ENCODE data around the gene CREB5.

Gene CREB5

GRCh38 chr7:28623863-28624262 is 211.5 kb downstream of the CREB5 start:
- H4K8ac ChIP-seq (ENCODE audit: low read length), result no peak overlapping the region
- H3K36me3 ChIP-seq (ENCODE audit: control insufficient read depth in 1 of 2, insufficient read depth in 2 of 2, low read depth in 1 of 2, low read length in 2 of 2), result no peaks in the 10 kb centered on the region
- H3K23ac ChIP-seq (ENCODE audit: low read length in 2 of 2), result no peak overlapping the region
- H3K4me1 ChIP-seq (ENCODE audit: control insufficient read depth, insufficient read depth, low read depth, low read length), result peaks cover 3% of the 10 kb centered on the region
- H4K91ac ChIP-seq (ENCODE audit: low read length), result no peak overlapping the region
- H2BK12ac ChIP-seq (ENCODE audit: low read length in 2 of 2), result no peak overlapping the region
- DNase-seq, result no peak
- no peak overlapping the region for H2BK5ac ChIP-seq (ENCODE audit: low read depth, low read length, poor library complexity, severe bottlenecking)
- no peaks in the 10 kb centered on the region for H3K27me3 ChIP-seq (ENCODE audit: control insufficient read depth in 1 of 2, insufficient read depth in 1 of 2, low read length in 2 of 2)
- no peak overlapping the region for H3K14ac ChIP-seq (ENCODE audit: low read length in 2 of 2)
- H3K9ac ChIP-seq (ENCODE audit: low read length), result peak overlapping the region; percentile 72
- no peaks in the 10 kb centered on the region for H3K79me1 ChIP-seq (replicated peaks; ENCODE audit: low read length, poor library complexity, severe bottlenecking)
- no peak overlapping the region for H3K4me3 ChIP-seq (ENCODE audit: insufficient read depth in 1 of 2, low read depth in 1 of 2, low read length in 2 of 2)
- H3K4me2 ChIP-seq (ENCODE audit: low read length, poor library complexity, severe bottlenecking), result no peak overlapping the region
- no peak overlapping the region for H2AFZ ChIP-seq (ENCODE audit: low read depth, low read length)
- H2AK5ac ChIP-seq (ENCODE audit: low read length, severe bottlenecking), result no peak overlapping the region
- H3K4ac ChIP-seq (ENCODE audit: low read depth in 1 of 2, low read length in 2 of 2), result no peak overlapping the region
- no peak overlapping the region for H2BK15ac ChIP-seq (ENCODE audit: low read depth, poor library complexity, severe bottlenecking)
- H2BK120ac ChIP-seq (ENCODE audit: low read depth, low read length), result no peak overlapping the region
- no peak overlapping the region for H3K18ac ChIP-seq (ENCODE audit: low read depth in 1 of 2, low read length in 2 of 2)
- no peak overlapping the region for H3K27ac ChIP-seq (ENCODE audit: low read length, poor library complexity, severe bottlenecking)
- 75% methylated on average over 5 of the region's 5 CpGs for WGBS
- no peaks in the 10 kb centered on the region for H3K9me3 ChIP-seq (ENCODE audit: control insufficient read depth, low read length)

GRCh38 chr7:28625432-28625831 is 213.1 kb downstream of the CREB5 start:
- no peak overlapping the region for H2BK5ac ChIP-seq (ENCODE audit: low read depth, low read length, poor library complexity, severe bottlenecking)
- H2AK5ac ChIP-seq (ENCODE audit: low read length, severe bottlenecking), result no peak overlapping the region
- no peaks in the 10 kb centered on the region for H3K27me3 ChIP-seq (ENCODE audit: control insufficient read depth in 1 of 2, insufficient read depth in 1 of 2, low read length in 2 of 2)
- H4K91ac ChIP-seq (ENCODE audit: low read length), result no peak overlapping the region
- 82% methylated on average over 2 of the region's 2 CpGs for WGBS
- no peak overlapping the region for H2BK12ac ChIP-seq (ENCODE audit: low read length in 2 of 2)
- no peak overlapping the region for H2BK120ac ChIP-seq (ENCODE audit: low read depth, low read length)
- H3K27ac ChIP-seq (ENCODE audit: low read length, poor library complexity, severe bottlenecking), result no peak overlapping the region
- no peak overlapping the region for H2AFZ ChIP-seq (ENCODE audit: low read depth, low read length)
- H3K4me3 ChIP-seq (ENCODE audit: insufficient read depth in 1 of 2, low read depth in 1 of 2, low read length in 2 of 2), result peak overlapping the region in 1 of 2 experiments; percentile 35
- no peak overlapping the region for H4K8ac ChIP-seq (ENCODE audit: low read length)
- no peak overlapping the region for H3K23ac ChIP-seq (ENCODE audit: low read length in 2 of 2)
- no peak for DNase-seq
- H3K18ac ChIP-seq (ENCODE audit: low read depth in 1 of 2, low read length in 2 of 2), result no peak overlapping the region
- H3K14ac ChIP-seq (ENCODE audit: low read length in 2 of 2), result no peak overlapping the region
- H3K4ac ChIP-seq (ENCODE audit: low read depth in 1 of 2, low read length in 2 of 2), result no peak overlapping the region
- H3K4me2 ChIP-seq (ENCODE audit: low read length, poor library complexity, severe bottlenecking), result no peak overlapping the region
- H3K36me3 ChIP-seq (ENCODE audit: control insufficient read depth in 1 of 2, insufficient read depth in 2 of 2, low read depth in 1 of 2, low read length in 2 of 2), result no peaks in the 10 kb centered on the region
- peaks cover 7% of the 10 kb centered on the region for H3K4me1 ChIP-seq (ENCODE audit: control insufficient read depth, insufficient read depth, low read depth, low read length)
- no peak overlapping the region for H2BK15ac ChIP-seq (ENCODE audit: low read depth, poor library complexity, severe bottlenecking)
- no peaks in the 10 kb centered on the region for H3K79me1 ChIP-seq (replicated peaks; ENCODE audit: low read length, poor library complexity, severe bottlenecking)
- peak overlapping the region; percentile 82 for H3K9ac ChIP-seq (ENCODE audit: low read length)
- no peaks in the 10 kb centered on the region for H3K9me3 ChIP-seq (ENCODE audit: control insufficient read depth, low read length)

GRCh38 chr7:28626221-28626620 is 213.9 kb downstream of the CREB5 start:
- Histone ChIP-seq H3K4me1 (ENCODE audit: control insufficient read depth, insufficient read depth, low read depth, low read length) (peaks cover 7% of the 10 kb centered on the region), H3K18ac (ENCODE audit: low read depth in 1 of 2, low read length in 2 of 2) (no peak overlapping the region), H3K79me1 (replicated peaks; ENCODE audit: low read length, poor library complexity, severe bottlenecking) (no peaks in the 10 kb centered on the region), H2BK120ac (ENCODE audit: low read depth, low read length) (no peak overlapping the region), H3K4me2 (ENCODE audit: low read length, poor library complexity, severe bottlenecking) (no peak overlapping the region), H3K27me3 (ENCODE audit: control insufficient read depth in 1 of 2, insufficient read depth in 1 of 2, low read length in 2 of 2) (no peaks in the 10 kb centered on the region), H2BK15ac (ENCODE audit: low read depth, poor library complexity, severe bottlenecking) (no peak overlapping the region), H3K4me3 (ENCODE audit: insufficient read depth in 1 of 2, low read depth in 1 of 2, low read length in 2 of 2) (peak overlapping the region in 1 of 2 experiments; percentile 49), H3K4ac (ENCODE audit: low read depth in 1 of 2, low read length in 2 of 2) (no peak overlapping the region), H3K14ac (ENCODE audit: low read length in 2 of 2) (no peak overlapping the region), H3K23ac (ENCODE audit: low read length in 2 of 2) (no peak overlapping the region), H2BK5ac (ENCODE audit: low read depth, low read length, poor library complexity, severe bottlenecking) (no peak overlapping the region), H3K9me3 (ENCODE audit: control insufficient read depth, low read length) (no peaks in the 10 kb centered on the region), H3K9ac (ENCODE audit: low read length) (peak overlapping the region; percentile 82), H3K27ac (ENCODE audit: low read length, poor library complexity, severe bottlenecking) (no peak overlapping the region), H2BK12ac (ENCODE audit: low read length in 2 of 2) (no peak overlapping the region), H3K36me3 (ENCODE audit: control insufficient read depth in 1 of 2, insufficient read depth in 2 of 2, low read depth in 1 of 2, low read length in 2 of 2) (no peaks in the 10 kb centered on the region), H4K8ac (ENCODE audit: low read length) (no peak overlapping the region), H2AFZ (ENCODE audit: low read depth, low read length) (no peak overlapping the region), H2AK5ac (ENCODE audit: low read length, severe bottlenecking) (peak overlapping the region; percentile 81), H4K91ac (ENCODE audit: low read length) (no peak overlapping the region)
- DNase-seq, result no peak
- WGBS, result 93% methylated on average over 1 of the region's 1 CpG

- peak; percentile 46 for DNase-seq
- H4K8ac ChIP-seq (ENCODE audit: low read length), result no peak overlapping the region
- no peaks in the 10 kb centered on the region for H3K79me1 ChIP-seq (replicated peaks; ENCODE audit: low read length, poor library complexity, severe bottlenecking)
- H3K4me1 ChIP-seq (ENCODE audit: control insufficient read depth, insufficient read depth, low read depth, low read length), result peaks cover 7% of the 10 kb centered on the region
- H2BK120ac ChIP-seq (ENCODE audit: low read depth, low read length), result no peak overlapping the region
- H3K23ac ChIP-seq (ENCODE audit: low read length in 2 of 2), result no peak overlapping the region
- no peak overlapping the region for H3K4me2 ChIP-seq (ENCODE audit: low read length, poor library complexity, severe bottlenecking)
- H4K91ac ChIP-seq (ENCODE audit: low read length), result no peak overlapping the region
- no peak overlapping the region for H2BK15ac ChIP-seq (ENCODE audit: low read depth, poor library complexity, severe bottlenecking)
- no peak overlapping the region for H3K4ac ChIP-seq (ENCODE audit: low read depth in 1 of 2, low read length in 2 of 2)
- H3K14ac ChIP-seq (ENCODE audit: low read length in 2 of 2), result no peak overlapping the region
- WGBS, result 34% methylated on average over 4 of the region's 8 CpGs
- H2AFZ ChIP-seq (ENCODE audit: low read depth, low read length), result no peak overlapping the region
- peak overlapping the region; percentile 82 for H3K9ac ChIP-seq (ENCODE audit: low read length)
- no peak overlapping the region for H3K27ac ChIP-seq (ENCODE audit: low read length, poor library complexity, severe bottlenecking)
- no peak overlapping the region for H2BK12ac ChIP-seq (ENCODE audit: low read length in 2 of 2)
- no peaks in the 10 kb centered on the region for H3K9me3 ChIP-seq (ENCODE audit: control insufficient read depth, low read length)
- peak overlapping the region; percentile 81 for H2AK5ac ChIP-seq (ENCODE audit: low read length, severe bottlenecking)
- H3K27me3 ChIP-seq (ENCODE audit: control insufficient read depth in 1 of 2, insufficient read depth in 1 of 2, low read length in 2 of 2), result no peaks in the 10 kb centered on the region
- H3K36me3 ChIP-seq (ENCODE audit: control insufficient read depth in 1 of 2, insufficient read depth in 2 of 2, low read depth in 1 of 2, low read length in 2 of 2), result no peaks in the 10 kb centered on the region
- H3K18ac ChIP-seq (ENCODE audit: low read depth in 1 of 2, low read length in 2 of 2), result no peak overlapping the region
- no peak overlapping the region for H2BK5ac ChIP-seq (ENCODE audit: low read depth, low read length, poor library complexity, severe bottlenecking)
- H3K4me3 ChIP-seq (ENCODE audit: insufficient read depth in 1 of 2, low read depth in 1 of 2, low read length in 2 of 2), result peak overlapping the region in 1 of 2 experiments; percentile 49
Measured at GRCh38 chr7:28626624-28627262, 214.4 kb downstream of the CREB5 start.

Data from mesenchymal stem cell (in vitro differentiated cells and primary cell).